ENCODE data around the gene NAGPA.
"Not testable (repeated sequence)": the region's sequence is repeated elsewhere in the genome, so short reads cannot be mapped to it uniquely, and the experiment has no call there.

NAGPA gene

DNA sequence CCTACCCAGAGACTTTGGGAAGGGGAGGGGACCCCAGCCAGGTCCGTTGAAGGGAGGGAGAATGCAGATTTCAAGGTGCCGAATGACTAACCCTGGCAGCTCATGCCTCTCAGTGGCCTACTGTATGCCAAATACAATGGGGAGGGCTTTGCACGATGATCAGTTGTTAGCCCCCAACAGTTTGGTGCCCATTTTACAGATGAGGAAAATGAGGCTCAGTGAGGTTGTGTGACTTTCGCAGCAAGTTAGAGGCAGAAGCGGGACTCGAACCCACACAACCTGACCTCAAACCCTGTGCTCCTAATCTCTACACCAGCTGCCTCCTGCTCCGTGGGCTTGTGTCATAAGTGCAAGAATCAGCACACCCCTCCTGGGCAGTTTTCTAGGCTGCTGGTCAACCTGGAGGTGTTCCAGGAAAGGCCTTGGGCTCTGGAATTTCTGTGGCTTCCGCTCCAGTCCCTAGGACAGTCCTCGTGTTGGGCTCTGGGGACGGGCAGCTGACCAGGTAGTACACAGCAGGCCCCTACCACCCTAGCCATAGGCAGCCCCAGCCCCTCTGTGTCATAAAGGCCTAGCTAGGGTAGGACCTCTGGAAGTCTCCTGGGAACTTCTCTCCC is 11.9 kb upstream of the NAGPA start:
- no peak overlapping the region for H3K4me3 ChIP-seq (ENCODE audit: low read depth, low read length)
- DNase-seq (ENCODE audit: low read depth) = no peak
- no peak for TF ChIP-seq CTCF (IDR thresholded peaks at IDR 0.05; ENCODE audit: control insufficient read depth, extremely low read depth, insufficient read depth)

DNA sequence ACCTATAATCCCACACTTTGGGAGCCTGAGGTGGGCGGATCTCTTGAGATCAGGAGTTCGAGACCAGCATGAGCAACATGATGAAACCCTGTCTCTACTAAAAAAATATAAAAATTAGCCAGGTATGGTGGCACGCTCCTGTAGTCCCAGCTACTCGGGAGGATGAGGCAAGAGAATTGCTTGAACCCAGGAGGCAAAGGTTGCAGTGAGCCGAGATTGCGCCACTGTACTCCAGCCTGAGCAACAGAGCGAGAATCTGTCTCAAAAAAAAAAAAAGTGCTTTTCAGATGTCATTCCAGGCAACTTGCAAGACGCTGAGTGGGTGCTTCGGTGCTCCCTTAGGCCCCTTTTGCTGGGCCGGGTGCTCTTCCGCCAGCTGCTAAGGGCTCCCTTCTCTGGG is 10.8 kb upstream of the NAGPA start:
- H3K4me3 ChIP-seq (ENCODE audit: low read depth, low read length); DNase-seq (ENCODE audit: low read depth): not testable (repeated sequence)

GRCh38 chr16:5044011-5044540 is 10.3 kb upstream of the NAGPA start:
- TF ChIP-seq CTCF (IDR thresholded peaks at IDR 0.05; ENCODE audit: control insufficient read depth, extremely low read depth, insufficient read depth) = no peak
- H3K4me3 ChIP-seq (ENCODE audit: low read depth, low read length) = no peak overlapping the region
- no peak for DNase-seq (ENCODE audit: low read depth)

DNA sequence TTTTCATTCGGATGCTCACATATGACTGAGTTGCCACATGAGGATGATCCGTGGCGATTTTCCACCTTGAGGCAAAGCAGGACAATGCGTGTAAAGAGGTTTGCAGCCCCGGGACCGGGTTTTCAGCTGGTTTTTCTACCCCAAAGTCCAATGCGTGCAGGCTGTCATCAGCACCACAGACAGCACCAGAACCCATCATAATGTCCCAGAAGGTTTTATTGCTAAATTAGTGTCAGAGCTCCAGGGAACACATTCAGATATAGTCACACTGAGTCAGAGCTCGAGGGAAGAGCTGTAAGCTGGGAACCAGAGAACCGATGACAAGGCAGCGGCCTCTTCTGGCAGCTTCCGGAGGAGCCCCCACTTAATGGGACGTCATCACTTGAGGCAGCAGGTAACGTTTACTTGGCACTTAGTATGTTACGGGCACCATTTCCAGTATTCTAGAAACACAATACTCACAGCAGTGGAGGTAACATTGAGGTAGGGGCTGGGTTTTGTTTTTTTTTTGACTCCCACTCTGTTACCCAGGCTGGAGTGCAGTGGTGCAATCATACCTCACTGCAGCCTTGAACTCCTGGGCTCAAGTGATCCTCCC is 8.9 kb upstream of the NAGPA start:
- H3K4me3 ChIP-seq (ENCODE audit: low read depth, low read length) = no peak overlapping the region
- TF ChIP-seq CTCF (IDR thresholded peaks at IDR 0.05; ENCODE audit: control insufficient read depth, extremely low read depth, insufficient read depth) = no peak
- no peak for DNase-seq (ENCODE audit: low read depth)

DNA sequence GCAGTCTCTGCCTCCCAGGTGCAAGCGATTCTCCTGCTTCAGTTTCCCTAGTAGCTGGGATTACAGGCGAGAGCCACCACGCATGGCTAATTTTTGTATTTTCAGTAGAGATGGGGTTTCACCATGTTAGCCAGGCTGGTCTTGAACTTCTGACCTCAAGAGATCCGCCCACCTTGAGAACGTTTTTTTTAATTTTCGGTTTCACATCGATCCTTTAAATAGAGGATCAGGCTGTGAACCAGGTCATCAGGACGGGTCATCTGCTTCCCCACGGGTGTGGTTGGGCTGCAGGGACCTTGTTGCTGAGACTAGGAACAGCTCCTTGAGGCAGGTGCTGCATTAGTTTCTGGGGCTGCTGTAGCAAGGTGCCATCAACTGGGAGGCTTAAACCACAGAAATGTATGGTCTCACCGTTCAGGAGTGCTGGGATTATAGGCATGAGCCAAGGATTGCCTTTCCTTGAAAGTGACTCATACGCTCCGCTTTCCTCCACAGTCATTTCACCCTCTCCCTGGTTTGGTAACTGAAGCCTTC is 7.9 kb upstream of the NAGPA start:
- no peak for DNase-seq (ENCODE audit: low read depth)
- TF ChIP-seq CTCF (IDR thresholded peaks at IDR 0.05; ENCODE audit: control insufficient read depth, extremely low read depth, insufficient read depth) = no peak
- no peak overlapping the region for H3K4me3 ChIP-seq (ENCODE audit: low read depth, low read length)

- TF ChIP-seq CTCF (IDR thresholded peaks at IDR 0.05; ENCODE audit: control insufficient read depth, extremely low read depth, insufficient read depth) = no peak
- no peak for DNase-seq (ENCODE audit: low read depth)
- H3K4me3 ChIP-seq (ENCODE audit: low read depth, low read length) = no peak overlapping the region
Measured at GRCh38 chr16:5040451-5040850, 6.7 kb upstream of the NAGPA start.

DNA sequence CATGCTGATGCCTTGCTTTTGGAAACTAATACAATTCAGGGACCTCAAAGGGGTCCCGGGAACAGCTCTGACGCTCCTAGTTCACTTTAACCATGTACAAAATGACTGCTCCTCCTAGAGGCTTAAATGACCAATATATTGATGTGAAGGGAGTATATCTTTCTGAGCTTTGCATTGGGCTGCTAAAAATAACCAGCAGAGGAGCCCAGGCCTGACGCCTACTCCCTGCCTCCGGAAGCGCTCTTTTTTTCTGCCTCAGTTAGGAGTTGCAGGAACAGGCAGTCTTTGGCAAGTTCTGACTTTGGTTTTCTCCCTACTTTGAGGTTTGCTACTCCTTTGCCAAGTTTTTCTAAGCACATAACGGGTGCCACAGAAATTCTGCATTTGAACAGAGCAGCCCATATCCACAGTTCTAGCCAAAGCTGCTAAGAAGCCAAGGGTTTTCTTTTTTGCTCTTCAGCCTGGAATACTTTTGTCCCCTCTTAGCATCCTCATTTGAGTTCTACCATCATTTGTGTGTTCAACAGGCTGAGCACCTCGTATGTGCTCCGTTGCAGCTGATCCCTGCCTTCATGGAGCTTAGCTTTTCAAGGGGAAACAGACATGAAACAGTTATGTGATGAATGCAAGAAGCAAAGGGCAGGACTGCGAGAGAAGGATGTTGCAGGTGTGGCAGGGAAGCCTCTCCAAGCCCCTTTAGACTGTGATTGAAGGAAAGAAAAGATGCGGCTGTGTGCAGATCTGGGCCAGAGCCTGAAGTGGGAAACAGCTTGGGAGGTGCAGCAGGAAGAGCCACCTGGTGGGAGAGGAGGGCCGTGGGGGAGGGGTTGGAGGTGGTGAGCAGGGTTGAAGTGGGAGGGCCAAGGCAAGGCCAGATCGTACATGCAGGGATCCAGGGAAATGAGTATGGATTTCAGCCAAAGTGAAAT is 2.8 kb upstream of the NAGPA start:
- no peak for TF ChIP-seq CTCF (IDR thresholded peaks at IDR 0.05; ENCODE audit: control insufficient read depth, extremely low read depth, insufficient read depth)
- no peak for DNase-seq (ENCODE audit: low read depth)

More for the DNA sequence above, 2.8 kb upstream of the NAGPA start:
- no peak overlapping the region for H3K4me3 ChIP-seq (ENCODE audit: low read depth, low read length)

All from LNCaP clone FGC (cell line).